Smooth muscle cell (in vitro differentiated cells): ENCODE results near the gene DUSP22. TPM values are rescaled to one million over a fixed set of nuclear protein-coding genes. Genes with fewer than 3 reads are reported as not detected.
"Not testable (repeated sequence)": the region's sequence is repeated elsewhere in the genome, so short reads cannot be mapped to it uniquely, and the experiment has no call there.

ENCODE experiments used
- DNase-seq: peaks from one replicate; lab custom pipeline; 2025; ENCODE audit not compliant: unreplicated experiment; lab: John Stamatoyannopoulos, UW
- H2AFZ ChIP-seq: fragments of 200-600 bp; sonication (generic); 2 replicates; pipeline ENCODE4 v1.6.0; 2016; ENCODE audit warnings: antibody characterized with exemption, low read depth, mild to moderate bottlenecking
- H3F3A ChIP-seq: fragments of 200-600 bp; sonication (generic); 2 replicates; pipeline ENCODE4 v1.6.0; 2017; ENCODE audit warnings: antibody characterized with exemption, low read depth
- H3K27ac ChIP-seq: fragments of 200-600 bp; sonication (generic); 2 replicates; pipeline ENCODE4 v1.5.1; 2016; ENCODE audit warnings: low read depth, mild to moderate bottlenecking
- H3K27me3 ChIP-seq: fragments of 200-600 bp; sonication (generic); 2 replicates; pipeline ENCODE4 v1.6.1; 2016; ENCODE audit warnings: low read depth, mild to moderate bottlenecking
- H3K36me3 ChIP-seq: fragments of 200-600 bp; sonication (generic); 2 replicates; pipeline ENCODE4 v1.5.1; 2016; ENCODE audit warnings: low read depth
- H3K4me1 ChIP-seq: fragments of 200-600 bp; sonication (generic); 2 replicates; pipeline ENCODE4 v1.5.1; 2016; ENCODE audit warnings: low read depth
- H3K4me2 ChIP-seq: fragments of 200-600 bp; sonication (generic); 2 replicates; pipeline ENCODE4 v1.6.0; 2016; ENCODE audit warnings: mild to moderate bottlenecking
- H3K4me3 ChIP-seq: fragments of 200-600 bp; sonication (generic); 2 replicates; pipeline ENCODE4 v1.5.1; 2016; ENCODE audit warnings: mild to moderate bottlenecking
- H3K79me2 ChIP-seq: fragments of 200-600 bp; sonication (generic); 2 replicates; pipeline ENCODE4 v1.6.0; 2016; ENCODE audit warnings: low read depth, mild to moderate bottlenecking
- H3K9ac ChIP-seq: fragments of 200-600 bp; sonication (generic); 2 replicates; pipeline ENCODE4 v1.6.0; 2016; ENCODE audit warnings: low read depth
- H3K9me3 ChIP-seq: fragments of 200-600 bp; sonication (generic); replicated peaks from 2 replicates; pipeline ENCODE4 v1.5.1; 2016; ENCODE audit warnings: low read depth
- H4K20me1 ChIP-seq: fragments of 200-600 bp; sonication (generic); 2 replicates; pipeline ENCODE4 v1.6.0; 2016; ENCODE audit warnings: low read depth
- CTCF ChIP-seq: fragments of 200-600 bp; sonication (generic); IDR thresholded peaks from 2 replicates; pipeline ENCODE4 v1.5.1; 2017; ENCODE audit warnings: borderline replicate concordance, mild to moderate bottlenecking, antibody characterized with exemption; ENCODE audit not compliant: insufficient read depth, poor library complexity, severe bottlenecking
- WGBS: methylation state at CpG from one replicate; pipeline ENCODE4 v1.1.7; 2016; ENCODE audit warnings: low lambda C conversion rate; 5-methylcytosine and 5-hydroxymethylcytosine counted together
- polyA plus RNA-seq: library from polyadenylated mRNA; unstranded; fragments of >200 nt; fragmentation: Nextera tagmentation; extraction: Ambion mirVana; gene quantifications from 2 replicates; pipeline ENCODE4 v1.2.1, GENCODE V29; 2016
- total RNA-seq: library from RNA; depleted of rRNA; stranded (reverse); fragments of >200 nt; gene quantifications from 2 replicates; pipeline ENCODE4 v1.2.3, GENCODE V29; 2014

Gene DUSP22
- total and polyA plus RNA-seq, 2 experiments from 2014 or later, result 16.3 to 19.1 TPM

GRCh38 chr6:374956-375355, 82.7 kb downstream of the DUSP22 start:
- peaks cover 4% of the 10 kb centered on the region for H3K27me3 ChIP-seq
- no peak overlapping the region for H3K4me3 ChIP-seq
- DNase-seq, result no peak
- no peaks in the 10 kb centered on the region for H3K4me1 ChIP-seq
- no peak overlapping the region for H3K27ac ChIP-seq
- no peaks in the 10 kb centered on the region for H3F3A ChIP-seq
- H3K9me3 ChIP-seq, result no peaks in the 10 kb centered on the region
- H4K20me1 ChIP-seq, result no peaks in the 10 kb centered on the region
- no peaks in the 10 kb centered on the region for H3K36me3 ChIP-seq
- no peaks in the 10 kb centered on the region for H3K79me2 ChIP-seq
- WGBS, result 81% methylated on average over 8 of the region's 8 CpGs
- no peak overlapping the region for H2AFZ ChIP-seq
- TF ChIP-seq CTCF, result no peak
- no peak overlapping the region for H3K4me2 ChIP-seq
- H3K9ac ChIP-seq, result no peak overlapping the region

GRCh38 chr6:376827-377640, 84.7 kb downstream of the DUSP22 start:
- no peak for TF ChIP-seq CTCF
- H3K9ac ChIP-seq, result no peak overlapping the region
- H3K9me3 ChIP-seq, result no peaks in the 10 kb centered on the region
- H2AFZ ChIP-seq, result no peak overlapping the region
- H3K27me3 ChIP-seq, result peaks cover 16% of the 10 kb centered on the region
- H4K20me1 ChIP-seq, result no peaks in the 10 kb centered on the region
- H3K4me2 ChIP-seq, result no peak overlapping the region
- WGBS, result 77% methylated on average over 10 of the region's 10 CpGs
- H3K4me1 ChIP-seq, result no peaks in the 10 kb centered on the region
- H3K36me3 ChIP-seq, result no peaks in the 10 kb centered on the region
- H3F3A ChIP-seq, result no peaks in the 10 kb centered on the region
- H3K27ac ChIP-seq, result no peak overlapping the region
- H3K79me2 ChIP-seq, result no peaks in the 10 kb centered on the region
- no peak overlapping the region for H3K4me3 ChIP-seq
- DNase-seq, result no peak

- not testable (repeated sequence) for H3K4me1 ChIP-seq, H3K79me2 ChIP-seq, H3F3A ChIP-seq, H3K36me3 ChIP-seq, H3K9ac ChIP-seq, H2AFZ ChIP-seq, H3K27ac ChIP-seq, H3K9me3 ChIP-seq, H4K20me1 ChIP-seq, H3K4me3 ChIP-seq, H3K4me2 ChIP-seq, DNase-seq
- peaks cover 18% of the 10 kb centered on the region for H3K27me3 ChIP-seq
- WGBS, result 87% methylated on average over 13 of the region's 13 CpGs
Observed at GRCh38 chr6:377641-378020, 85.3 kb downstream of the DUSP22 start.

GRCh38 chr6:378090-378957, 86.0 kb downstream of the DUSP22 start:
- no peak overlapping the region for H3K27ac ChIP-seq
- peaks cover 18% of the 10 kb centered on the region for H3K27me3 ChIP-seq
- no peaks in the 10 kb centered on the region for H3F3A ChIP-seq
- H2AFZ ChIP-seq, result no peak overlapping the region
- H3K79me2 ChIP-seq, result no peaks in the 10 kb centered on the region
- no peaks in the 10 kb centered on the region for H3K9me3 ChIP-seq
- 81% methylated on average over 24 of the region's 24 CpGs for WGBS
- no peak overlapping the region for H3K9ac ChIP-seq
- no peaks in the 10 kb centered on the region for H3K36me3 ChIP-seq
- TF ChIP-seq CTCF, result no peak
- no peak overlapping the region for H3K4me2 ChIP-seq
- no peaks in the 10 kb centered on the region for H4K20me1 ChIP-seq
- no peak for DNase-seq
- H3K4me1 ChIP-seq, result no peaks in the 10 kb centered on the region
- no peak overlapping the region for H3K4me3 ChIP-seq
